PC-3 (cell line): ENCODE results near the gene ZNF385A.

Source experiments
- CTCF ChIP-seq: fragments of 300-600 bp; sonication (generic); conservative IDR thresholded peaks from 2 replicates; pipeline ENCODE4 v1.5.1; 2017; ENCODE audit warnings: antibody characterized with exemption, low read depth, mild to moderate bottlenecking, low read length
- EZH2phosphoT487 ChIP-seq: fragments of 300-600 bp; sonication (generic); IDR thresholded peaks from 2 replicates; pipeline ENCODE4 v1.6.1; 2018; ENCODE audit warnings: mild to moderate bottlenecking, antibody characterized with exemption, low read length, borderline replicate concordance

DNA sequence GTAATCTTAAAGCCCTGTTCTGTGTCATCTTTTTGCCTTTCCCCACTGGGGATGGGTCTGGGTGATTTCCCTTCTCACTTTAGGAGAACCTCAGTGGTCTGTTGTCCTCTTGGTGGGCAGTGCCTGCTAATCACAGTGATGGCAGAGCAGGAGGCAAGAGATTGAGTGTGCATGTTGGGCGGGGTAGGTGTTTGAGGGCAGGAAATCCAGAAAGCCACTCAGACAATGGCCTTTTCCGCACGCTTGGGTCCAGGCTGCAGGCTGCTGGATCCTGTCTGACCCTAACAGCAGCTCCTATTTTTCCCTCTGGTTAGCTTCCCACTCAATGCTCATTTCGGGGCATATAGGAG is 48.3 kb upstream of the ZNF385A start:
- TF ChIP-seq CTCF (no peak), EZH2phosphoT487 (no peak)
